Measurements from ENCODE around the gene SLC30A2.

SLC30A2 gene

DNA sequence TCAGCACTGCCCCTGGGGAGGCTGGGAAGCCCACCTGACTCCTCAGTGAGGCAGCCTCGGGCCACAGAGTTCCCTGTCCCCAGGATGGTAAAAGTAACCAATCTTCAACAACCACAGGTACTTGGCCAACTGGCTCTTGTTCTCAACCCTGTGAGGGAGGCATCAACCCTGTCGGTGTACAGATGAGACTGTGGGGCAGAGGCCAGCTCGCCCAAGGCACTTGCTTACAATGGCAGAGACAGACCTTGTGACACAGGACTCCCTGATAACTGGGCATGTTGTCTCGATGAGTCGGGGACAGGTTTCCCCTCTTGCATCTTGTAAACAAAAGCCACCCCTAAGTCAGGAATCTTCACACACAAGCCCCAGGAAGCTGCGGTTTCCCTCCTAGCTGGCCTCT, 8.0 kb downstream of the SLC30A2 start:
- TF ChIP-seq EZH2 (optimal IDR thresholded peaks at IDR 0.05; ENCODE audit: low read depth, low read length) (no peak), EZH2phosphoT487 (IDR thresholded peaks at IDR 0.05; ENCODE audit: low read length) (no peak)
- TF ChIP-seq, protein P1, sequence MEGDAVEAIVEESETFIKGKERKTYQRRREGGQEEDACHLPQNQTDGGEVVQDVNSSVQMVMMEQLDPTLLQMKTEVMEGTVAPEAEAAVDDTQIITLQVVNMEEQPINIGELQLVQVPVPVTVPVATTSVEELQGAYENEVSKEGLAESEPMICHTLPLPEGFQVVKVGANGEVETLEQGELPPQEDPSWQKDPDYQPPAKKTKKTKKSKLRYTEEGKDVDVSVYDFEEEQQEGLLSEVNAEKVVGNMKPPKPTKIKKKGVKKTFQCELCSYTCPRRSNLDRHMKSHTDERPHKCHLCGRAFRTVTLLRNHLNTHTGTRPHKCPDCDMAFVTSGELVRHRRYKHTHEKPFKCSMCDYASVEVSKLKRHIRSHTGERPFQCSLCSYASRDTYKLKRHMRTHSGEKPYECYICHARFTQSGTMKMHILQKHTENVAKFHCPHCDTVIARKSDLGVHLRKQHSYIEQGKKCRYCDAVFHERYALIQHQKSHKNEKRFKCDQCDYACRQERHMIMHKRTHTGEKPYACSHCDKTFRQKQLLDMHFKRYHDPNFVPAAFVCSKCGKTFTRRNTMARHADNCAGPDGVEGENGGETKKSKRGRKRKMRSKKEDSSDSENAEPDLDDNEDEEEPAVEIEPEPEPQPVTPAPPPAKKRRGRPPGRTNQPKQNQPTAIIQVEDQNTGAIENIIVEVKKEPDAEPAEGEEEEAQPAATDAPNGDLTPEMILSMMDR (IDR thresholded peaks at IDR 0.05; ENCODE audit: low read length) = no peak
- DNase-seq = no peak
- Histone ChIP-seq H3K4me3 (ENCODE audit: low read length) (no peak overlapping the region), H3K27me3 (replicated peaks; ENCODE audit: insufficient read depth, low read length) (peaks cover 48% of the 10 kb centered on the region), H3K9ac (ENCODE audit: low read length) (no peak overlapping the region), H3K9me3 (replicated peaks; ENCODE audit: insufficient read depth, low read length) (no peaks in the 10 kb centered on the region), H3K4me1 (ENCODE audit: low read length) (0 out of 2 replicates have a peak, but pooled peaks cover 3% of the 10 kb centered on the region), H4K20me1 (ENCODE audit: insufficient read depth, low read length) (no peaks in the 10 kb centered on the region), H2AFZ (ENCODE audit: low read length) (no peak overlapping the region), H3F3A (ENCODE audit: insufficient read depth, low read length) (no peaks in the 10 kb centered on the region), H3K79me2 (ENCODE audit: low read length) (no peaks in the 10 kb centered on the region), H3K9me2 (replicated peaks; ENCODE audit: insufficient read depth, low read length) (no peaks in the 10 kb centered on the region), H3K36me3 (replicated peaks; ENCODE audit: insufficient read depth, low read length) (no peaks in the 10 kb centered on the region), H3K4me2 (ENCODE audit: low read depth, low read length) (no peak overlapping the region), H3K27ac (ENCODE audit: low read length) (no peak overlapping the region)

GRCh38 chr1:26036756-26037281, 9.1 kb downstream of the SLC30A2 start:
- TF ChIP-seq EZH2 (optimal IDR thresholded peaks at IDR 0.05; ENCODE audit: low read depth, low read length) = no peak
- TF ChIP-seq, protein P1 (IDR thresholded peaks at IDR 0.05; ENCODE audit: low read length) = no peak
- no peak for TF ChIP-seq EZH2phosphoT487 (IDR thresholded peaks at IDR 0.05; ENCODE audit: low read length)

DNA sequence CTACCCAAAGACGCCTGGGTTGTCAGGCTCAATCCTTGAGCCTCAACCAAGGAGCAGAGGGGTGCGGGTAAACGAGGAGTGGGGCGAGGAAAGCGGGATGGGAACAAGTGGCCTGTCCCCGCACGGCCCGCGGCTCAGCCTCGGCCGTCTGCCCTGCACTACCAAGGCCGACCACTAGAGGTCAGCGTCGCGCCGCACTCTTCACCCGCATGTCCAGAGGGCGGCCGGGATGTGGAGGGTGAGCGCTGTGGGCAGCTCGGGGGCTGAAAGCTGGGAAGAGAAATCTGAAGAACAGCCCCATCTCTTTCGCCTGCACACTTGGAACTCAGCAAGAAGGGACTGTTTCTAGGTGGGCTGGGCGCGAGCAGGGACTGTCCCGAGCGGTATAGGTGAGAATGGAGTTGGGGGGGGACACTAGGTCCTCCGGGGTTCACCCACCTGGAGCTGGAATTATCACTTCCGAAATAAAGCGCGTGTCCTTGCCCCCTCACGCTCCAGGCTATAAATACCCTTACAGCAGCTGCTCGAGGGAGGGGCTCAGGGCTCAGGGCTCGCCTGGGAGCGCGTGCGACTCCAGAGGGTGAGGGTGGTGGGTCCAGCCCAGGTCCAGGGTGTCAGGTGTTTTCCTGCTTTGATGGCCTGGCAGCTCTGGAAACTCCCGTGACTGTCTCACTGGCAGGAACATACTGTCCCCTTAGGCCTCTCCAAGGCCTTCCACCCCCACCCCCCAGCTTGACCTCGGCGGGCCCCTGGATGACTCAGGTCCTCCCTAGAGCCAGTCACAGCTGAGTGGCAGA, 9.8 kb downstream of the SLC30A2 start:
- H3K27ac ChIP-seq (ENCODE audit: low read length) = no peak overlapping the region
- H3K9me3 ChIP-seq (replicated peaks; ENCODE audit: insufficient read depth, low read length) = no peaks in the 10 kb centered on the region
- H3K4me3 ChIP-seq (ENCODE audit: low read length) = peak overlapping the region; percentile 91
- no peaks in the 10 kb centered on the region for H3K36me3 ChIP-seq (replicated peaks; ENCODE audit: insufficient read depth, low read length)
- H3F3A ChIP-seq (ENCODE audit: insufficient read depth, low read length) = no peaks in the 10 kb centered on the region
- H3K9ac ChIP-seq (ENCODE audit: low read length) = peak overlapping the region; percentile 57; the same call in 1 of the 2 replicates
- no peaks in the 10 kb centered on the region for H4K20me1 ChIP-seq (ENCODE audit: insufficient read depth, low read length)
- peak overlapping the region; percentile 100 for H3K4me2 ChIP-seq (ENCODE audit: low read depth, low read length)
- TF ChIP-seq, protein P1 (IDR thresholded peaks at IDR 0.05; ENCODE audit: low read length) = peak; percentile 96
- TF ChIP-seq EZH2 (optimal IDR thresholded peaks at IDR 0.05; ENCODE audit: low read depth, low read length) (no peak), EZH2phosphoT487 (IDR thresholded peaks at IDR 0.05; ENCODE audit: low read length) (no peak)
- H3K4me1 ChIP-seq (ENCODE audit: low read length) = 0 out of 2 replicates have a peak, but pooled peaks cover 3% of the 10 kb centered on the region
- no peaks in the 10 kb centered on the region for H3K79me2 ChIP-seq (ENCODE audit: low read length)
- peak overlapping the region; percentile 100 for H2AFZ ChIP-seq (ENCODE audit: low read length)
- H3K9me2 ChIP-seq (replicated peaks; ENCODE audit: insufficient read depth, low read length) = no peaks in the 10 kb centered on the region
- peak; percentile 64 for DNase-seq
- H3K27me3 ChIP-seq (replicated peaks; ENCODE audit: insufficient read depth, low read length) = peaks cover 48% of the 10 kb centered on the region

More at GRCh38 chr1:26036756-26037281, 9.1 kb downstream of the SLC30A2 start:
- no peak overlapping the region for H3K9ac ChIP-seq (ENCODE audit: low read length)
- no peaks in the 10 kb centered on the region for H3K79me2 ChIP-seq (ENCODE audit: low read length)
- H3K4me1 ChIP-seq (ENCODE audit: low read length) = 0 out of 2 replicates have a peak, but pooled peaks cover 3% of the 10 kb centered on the region
- no peak overlapping the region for H3K4me2 ChIP-seq (ENCODE audit: low read depth, low read length)
- DNase-seq = no peak
- H3K27ac ChIP-seq (ENCODE audit: low read length) = no peak overlapping the region
- peaks cover 48% of the 10 kb centered on the region for H3K27me3 ChIP-seq (replicated peaks; ENCODE audit: insufficient read depth, low read length)
- H3K4me3 ChIP-seq (ENCODE audit: low read length) = no peak overlapping the region
- no peak overlapping the region for H2AFZ ChIP-seq (ENCODE audit: low read length)
- H4K20me1 ChIP-seq (ENCODE audit: insufficient read depth, low read length) = no peaks in the 10 kb centered on the region
- no peaks in the 10 kb centered on the region for H3K36me3 ChIP-seq (replicated peaks; ENCODE audit: insufficient read depth, low read length)
- no peaks in the 10 kb centered on the region for H3F3A ChIP-seq (ENCODE audit: insufficient read depth, low read length)
- no peaks in the 10 kb centered on the region for H3K9me2 ChIP-seq (replicated peaks; ENCODE audit: insufficient read depth, low read length)
- H3K9me3 ChIP-seq (replicated peaks; ENCODE audit: insufficient read depth, low read length) = no peaks in the 10 kb centered on the region

Data from MM.1S (cell line).